Activated CD4-positive, alpha-beta T cell treated with anti-CD3 and anti-CD28 coated beads, Interleukin-2, amount 50 U/mL, for 1 hour (primary cell): ENCODE results near the gene AGBL2.
"Not testable (repeated sequence)": the region's sequence is repeated elsewhere in the genome, so short reads cannot be mapped to it uniquely, and the experiment has no call there.

Experiments
- DNase-seq: peaks from one replicate; pipeline ENCODE4 v3.0.0-alpha.2; 2020

AGBL2 gene, protein sequence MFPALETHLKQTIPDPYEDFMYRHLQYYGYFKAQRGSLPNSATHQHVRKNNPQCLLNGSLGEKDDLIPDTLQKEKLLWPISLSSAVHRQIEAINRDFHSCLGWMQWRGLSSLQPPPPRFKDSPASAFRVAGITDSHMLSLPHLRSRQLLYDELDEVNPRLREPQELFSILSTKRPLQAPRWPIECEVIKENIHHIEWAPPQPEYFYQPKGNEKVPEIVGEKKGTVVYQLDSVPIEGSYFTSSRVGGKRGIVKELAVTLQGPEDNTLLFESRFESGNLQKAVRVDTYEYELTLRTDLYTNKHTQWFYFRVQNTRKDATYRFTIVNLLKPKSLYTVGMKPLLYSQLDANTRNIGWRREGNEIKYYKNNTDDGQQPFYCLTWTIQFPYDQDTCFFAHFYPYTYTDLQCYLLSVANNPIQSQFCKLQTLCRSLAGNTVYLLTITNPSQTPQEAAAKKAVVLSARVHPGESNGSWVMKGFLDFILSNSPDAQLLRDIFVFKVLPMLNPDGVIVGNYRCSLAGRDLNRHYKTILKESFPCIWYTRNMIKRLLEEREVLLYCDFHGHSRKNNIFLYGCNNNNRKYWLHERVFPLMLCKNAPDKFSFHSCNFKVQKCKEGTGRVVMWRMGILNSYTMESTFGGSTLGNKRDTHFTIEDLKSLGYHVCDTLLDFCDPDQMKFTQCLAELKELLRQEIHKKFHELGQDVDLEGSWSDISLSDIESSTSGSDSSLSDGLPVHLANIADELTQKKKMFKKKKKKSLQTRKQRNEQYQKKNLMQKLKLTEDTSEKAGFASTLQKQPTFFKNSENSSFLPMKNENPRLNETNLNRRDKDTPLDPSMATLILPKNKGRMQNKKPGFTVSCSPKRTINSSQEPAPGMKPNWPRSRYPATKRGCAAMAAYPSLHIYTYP

DNA sequence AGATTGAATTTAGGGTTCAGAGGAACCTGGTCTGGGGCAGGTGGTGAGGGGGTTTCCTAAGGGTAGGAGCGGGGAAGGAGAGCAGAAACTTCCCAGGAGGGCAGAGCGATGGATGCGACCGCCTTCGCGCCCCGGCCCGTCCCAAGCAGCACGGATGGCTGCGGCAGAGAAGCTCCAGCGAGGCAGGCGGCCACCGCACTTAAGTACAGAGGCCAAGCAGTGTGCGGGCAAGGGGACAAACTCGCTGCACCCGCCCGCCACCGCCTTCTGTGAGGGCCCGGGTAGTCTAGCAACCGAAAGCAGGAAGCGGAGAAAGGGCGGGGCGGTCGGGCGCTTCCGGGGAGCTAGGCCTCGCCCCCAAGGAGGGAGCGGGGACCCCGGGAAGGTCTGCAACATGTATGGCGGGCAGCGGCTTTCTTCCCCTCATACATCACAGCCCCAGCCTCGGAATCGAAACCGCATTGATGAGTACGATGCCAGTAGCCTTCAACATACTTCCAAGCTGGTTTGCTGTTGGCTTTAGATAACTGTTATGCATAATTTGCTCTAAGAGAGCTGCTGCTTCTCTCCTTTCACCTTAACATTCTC, at the start of gene AGBL2:
Gene AGBL2, minus strand, starts transcription at position 288 of the 588 bp plus-strand sequence. CDS start 719 bp downstream, outside the sequence.
- peak; percentile 79 for DNase-seq

DNA sequence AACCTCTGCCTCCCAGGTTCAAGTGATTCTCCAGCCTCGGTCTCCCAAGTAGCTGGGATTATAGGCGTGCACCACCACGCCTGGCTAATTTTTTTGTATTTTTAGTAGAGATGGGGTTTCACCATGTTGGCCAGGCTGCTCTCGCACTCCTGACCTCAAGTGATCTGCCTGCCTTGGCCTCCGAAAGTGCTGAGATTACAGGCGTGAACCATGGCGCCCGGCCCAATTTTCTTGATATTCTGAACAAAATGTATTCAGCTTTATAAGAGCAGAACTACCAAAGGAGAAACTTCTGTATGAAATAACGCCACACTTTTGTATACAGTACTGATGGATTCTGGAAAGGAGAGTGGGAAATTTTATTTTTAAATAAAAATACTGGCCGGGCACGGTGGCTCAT, 44.1 kb upstream of the AGBL2 start:
- DNase-seq: not testable (repeated sequence)

GRCh38 chr11:47756208-47756607, 41.0 kb upstream of the AGBL2 start:
- DNase-seq: no peak

DNA sequence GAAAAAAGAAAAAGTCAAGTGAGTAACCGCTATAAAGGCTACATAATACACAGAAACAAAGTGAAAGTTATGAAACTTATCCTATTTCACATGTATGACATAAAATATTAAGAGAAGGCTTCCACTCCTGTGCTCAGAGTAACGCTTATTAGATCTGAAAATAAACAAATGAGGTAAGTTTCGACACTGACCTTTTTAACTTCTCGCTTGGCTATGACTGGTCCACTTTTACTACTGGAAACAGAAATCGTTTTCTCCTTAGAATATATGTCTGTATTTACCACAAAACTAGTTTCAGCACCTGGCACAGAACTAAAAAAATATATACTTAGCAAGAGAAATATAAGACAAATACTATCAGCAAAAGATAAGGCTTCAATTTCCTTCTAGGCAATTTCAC, 35.6 kb upstream of the AGBL2 start:
- DNase-seq: no peak

- not testable (repeated sequence) for DNase-seq
Measured at GRCh38 chr11:47742494-47742893, 27.3 kb upstream of the AGBL2 start.

DNA sequence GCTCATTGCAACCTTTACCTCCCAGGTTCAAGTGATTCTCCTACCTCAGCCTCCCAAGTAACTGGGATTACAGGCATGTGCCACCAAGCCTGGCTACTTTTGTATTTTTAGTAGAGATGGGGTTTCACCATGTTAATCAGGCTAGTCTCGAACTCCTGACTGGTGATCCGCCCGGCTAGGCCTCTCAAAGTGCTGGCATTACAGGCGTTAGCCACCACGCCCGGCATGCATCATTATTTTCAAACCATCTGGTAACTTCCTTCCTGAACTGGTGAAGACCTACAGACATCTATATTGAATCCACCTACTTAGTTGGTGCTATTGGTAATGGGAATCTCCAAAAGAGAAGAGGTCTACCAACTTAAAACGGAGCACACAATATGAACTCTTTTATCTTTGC, 22.6 kb upstream of the AGBL2 start:
- not testable (repeated sequence) for DNase-seq

DNA sequence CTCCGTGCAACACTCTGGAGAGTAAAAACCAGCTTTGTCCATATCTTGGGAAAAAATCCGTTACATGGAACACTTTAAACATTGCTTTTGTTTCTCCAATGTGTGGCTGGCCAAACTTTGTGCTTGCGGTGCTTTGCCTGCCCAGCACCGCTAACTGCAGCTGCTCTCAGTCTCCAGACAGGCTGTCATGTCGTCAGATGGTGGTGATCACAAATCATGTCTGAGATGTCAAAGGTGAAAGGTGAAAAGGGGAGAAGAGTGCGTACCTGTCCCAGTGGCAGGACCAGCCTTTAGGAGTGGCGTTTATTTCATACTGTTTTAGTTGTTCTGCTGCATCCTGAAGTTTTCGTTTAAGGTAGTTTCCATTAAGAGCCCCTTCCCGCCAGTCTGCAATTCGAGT, 17.1 kb upstream of the AGBL2 start:
- no peak for DNase-seq

- DNase-seq: no peak
Measured at GRCh38 chr11:47731475-47731874, 16.3 kb upstream of the AGBL2 start.

GRCh38 chr11:47726878-47727514, 11.8 kb upstream of the AGBL2 start:
- DNase-seq: no peak

DNA sequence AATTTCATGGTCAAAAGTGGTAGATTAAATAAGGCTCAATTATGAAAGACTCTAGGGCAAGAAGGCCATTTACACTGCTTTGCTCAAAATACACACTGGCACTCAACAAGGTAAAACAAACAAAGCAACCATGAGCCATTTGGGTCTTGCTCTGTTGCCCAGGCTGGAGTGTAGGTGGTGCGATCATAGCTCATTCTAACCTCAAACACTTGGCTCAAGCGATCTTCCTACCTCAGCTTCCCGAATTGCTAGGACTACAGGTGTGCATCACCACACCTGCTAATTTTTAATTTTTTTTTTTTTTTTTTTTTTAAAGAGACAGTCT, 10.9 kb upstream of the AGBL2 start:
- no peak for DNase-seq

GRCh38 chr11:47725442-47726117, 10.4 kb upstream of the AGBL2 start:
- no peak for DNase-seq

GRCh38 chr11:47724041-47724729, 9.0 kb upstream of the AGBL2 start:
- DNase-seq: no peak

- DNase-seq: no peak
Measured at GRCh38 chr11:47723041-47723440, 7.9 kb upstream of the AGBL2 start.

DNA sequence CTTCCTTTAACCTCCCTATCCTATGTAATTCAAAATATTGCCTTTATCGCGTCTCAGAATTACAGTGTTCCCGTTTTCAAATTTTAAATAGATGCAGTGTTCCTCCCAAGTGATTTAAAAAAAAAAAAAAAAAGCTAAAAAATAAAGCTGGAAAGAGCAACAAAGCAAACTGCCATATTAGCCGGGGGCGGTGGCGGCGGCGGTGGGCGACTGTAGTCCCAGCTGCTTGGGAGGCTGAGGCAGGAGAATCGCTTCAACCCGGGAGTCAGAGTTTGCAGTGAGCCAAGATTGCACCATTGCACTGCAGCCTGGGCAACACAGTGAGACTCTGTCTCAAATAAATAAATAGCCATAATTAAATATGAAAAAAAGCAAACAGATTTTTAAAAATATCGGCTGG, 5.5 kb upstream of the AGBL2 start:
- no peak for DNase-seq

- no peak for DNase-seq
Measured at GRCh38 chr11:47716692-47717091, 1.5 kb upstream of the AGBL2 start.

- DNase-seq: peak; percentile 4
Measured at GRCh38 chr11:47714554-47715081, 551 bp downstream of the AGBL2 start.

- DNase-seq: no peak
Measured at GRCh38 chr11:47711816-47712215, 3.4 kb downstream of the AGBL2 start.

- no peak for DNase-seq
Measured at GRCh38 chr11:47711225-47711624, 3.9 kb downstream of the AGBL2 start.

DNA sequence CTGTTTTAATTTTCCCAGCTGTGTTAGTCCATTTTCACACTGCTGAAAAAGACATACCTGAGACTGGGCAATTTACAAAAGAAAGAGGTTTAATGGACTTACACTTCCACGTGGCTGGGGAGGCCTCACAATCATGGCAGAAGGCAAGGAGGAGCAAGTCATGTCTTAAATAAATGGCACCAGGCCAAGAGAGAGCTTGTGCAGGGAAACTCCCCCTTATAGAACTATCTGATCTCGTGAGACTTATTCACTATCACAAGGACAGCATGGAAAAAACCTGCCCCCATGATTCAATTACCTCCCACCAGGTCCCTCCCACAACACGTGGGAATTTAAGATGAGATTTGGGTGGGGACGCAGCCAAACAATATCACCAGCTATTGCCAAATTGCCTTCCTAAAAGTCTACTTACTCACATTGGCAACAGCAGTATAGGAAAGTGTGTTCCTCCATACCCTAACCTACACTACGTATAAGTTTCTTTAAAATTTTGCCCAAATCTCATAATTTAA, 7.8 kb downstream of the AGBL2 start:
- not testable (repeated sequence) for DNase-seq

DNA sequence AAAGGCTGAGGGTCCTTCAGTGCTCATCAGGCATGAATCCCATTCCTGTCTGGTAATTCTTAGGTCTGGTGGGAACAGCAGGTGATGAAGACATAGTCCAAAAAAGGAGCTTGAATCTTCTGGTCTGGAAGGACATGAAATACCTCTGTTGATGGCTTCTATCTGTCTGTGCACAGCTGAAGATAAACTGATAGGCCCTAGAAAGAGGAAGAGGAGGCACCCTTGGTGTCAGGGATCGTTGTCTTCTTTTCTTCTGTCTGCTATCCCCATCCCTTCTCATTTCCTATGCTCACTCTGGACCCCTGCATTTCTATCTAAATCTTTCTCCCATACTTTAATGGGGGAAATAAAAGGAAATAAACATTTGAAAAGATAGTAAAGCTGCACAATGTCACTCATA, 9.4 kb downstream of the AGBL2 start:
- no peak for DNase-seq

DNA sequence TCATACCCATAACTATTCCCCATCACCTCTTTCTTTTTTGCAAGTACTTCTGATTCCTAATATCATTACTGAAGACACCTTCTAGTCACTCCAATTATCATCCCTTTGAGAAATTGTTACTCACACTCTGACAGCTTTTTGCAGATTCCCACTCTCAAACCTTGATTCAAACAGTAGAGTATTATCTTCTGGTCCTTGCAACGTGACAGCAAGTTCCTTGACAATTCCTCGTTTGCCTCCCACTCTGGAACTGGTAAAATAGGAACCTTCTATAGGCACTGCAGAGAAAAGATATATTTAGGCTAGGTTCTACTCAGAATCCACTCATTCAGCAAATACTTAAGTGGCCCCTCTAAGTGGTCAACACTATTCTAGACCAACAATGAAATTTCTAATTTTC, 23.2 kb downstream of the AGBL2 start:
- DNase-seq: no peak
